Adipocyte (in vitro differentiated cells): ENCODE measurements around the gene CPEB3.

Experiments
- DNase-seq: peaks from one replicate; pipeline ENCODE4 v3.0.0-alpha.2; 2015; ENCODE audit warnings: low read depth
- H3K27me3 ChIP-seq: replicated peaks from 2 replicates; pipeline ENCODE4 v1.7.0; 2013; ENCODE audit warnings: mild to moderate bottlenecking, low read length, moderate library complexity; ENCODE audit not compliant: control insufficient read depth, insufficient read depth
- H3K36me3 ChIP-seq: 2 replicates; pipeline ENCODE4 v1.7.0; 2013; ENCODE audit warnings: low read length, mild to moderate bottlenecking, moderate library complexity; ENCODE audit not compliant: control insufficient read depth, insufficient read depth, severe bottlenecking
- H3K4me1 ChIP-seq: 2 replicates; pipeline ENCODE4 v1.7.0; 2013; ENCODE audit warnings: mild to moderate bottlenecking, low read length, moderate library complexity; ENCODE audit not compliant: control insufficient read depth, insufficient read depth
- H3K4me3 ChIP-seq: 2 replicates; pipeline ENCODE4 v1.7.0; 2013; ENCODE audit warnings: mild to moderate bottlenecking, low read length, moderate library complexity
- H3K9ac ChIP-seq: 2 replicates; pipeline ENCODE4 v1.7.0; 2013; ENCODE audit warnings: mild to moderate bottlenecking, low read length, moderate library complexity
- H3K9me3 ChIP-seq: 2 replicates; pipeline ENCODE4 v1.7.0; 2013; ENCODE audit warnings: mild to moderate bottlenecking, low read length, moderate library complexity; ENCODE audit not compliant: control insufficient read depth

The CPEB3 gene

GRCh38 chr10:92303096-92303495 lies 12.2 kb upstream of the CPEB3 start:
- DNase-seq = no peak
- Histone ChIP-seq H3K27me3 (no peaks in the 10 kb centered on the region), H3K4me1 (no peaks in the 10 kb centered on the region), H3K36me3 (peaks cover 3% of the 10 kb centered on the region), H3K9me3 (no peaks in the 10 kb centered on the region), H3K4me3 (no peak overlapping the region), H3K9ac (no peak overlapping the region)

DNA sequence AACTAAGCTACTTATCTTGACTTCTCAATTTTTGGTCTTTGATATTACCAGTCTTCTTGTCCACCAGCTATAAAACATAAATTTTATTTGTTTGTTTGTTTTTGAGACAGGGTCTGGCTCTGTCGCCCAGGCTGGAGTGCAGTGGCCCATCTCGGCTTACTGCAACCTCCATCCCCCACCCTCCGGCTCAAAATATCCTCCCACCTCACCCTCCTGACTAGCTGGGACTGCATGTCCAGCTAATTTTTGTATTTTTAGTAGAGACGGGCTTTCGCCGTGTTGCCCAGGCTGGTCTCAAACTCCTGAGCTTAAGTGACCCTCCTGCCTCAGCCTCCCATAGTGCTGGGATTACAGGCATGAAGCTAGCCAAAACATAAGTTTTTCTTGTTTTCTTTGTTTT lies 7.6 kb upstream of the CPEB3 start:
- Histone ChIP-seq H3K9me3 (no peaks in the 10 kb centered on the region), H3K27me3 (no peaks in the 10 kb centered on the region), H3K4me3 (no peak overlapping the region), H3K36me3 (peaks cover 12% of the 10 kb centered on the region), H3K4me1 (no peaks in the 10 kb centered on the region), H3K9ac (no peak overlapping the region)
- DNase-seq = no peak

GRCh38 chr10:92291921-92292845 lies 1.3 kb upstream of the CPEB3 start:
- DNase-seq = peak; percentile 82
- H3K4me1 ChIP-seq = peaks cover 13% of the 10 kb centered on the region
- H3K4me3 ChIP-seq = peak overlapping the region; percentile 97
- peak overlapping the region; percentile 99 for H3K9ac ChIP-seq
- H3K9me3 ChIP-seq = no peaks in the 10 kb centered on the region
- H3K27me3 ChIP-seq = no peaks in the 10 kb centered on the region
- peaks cover 15% of the 10 kb centered on the region for H3K36me3 ChIP-seq

DNA sequence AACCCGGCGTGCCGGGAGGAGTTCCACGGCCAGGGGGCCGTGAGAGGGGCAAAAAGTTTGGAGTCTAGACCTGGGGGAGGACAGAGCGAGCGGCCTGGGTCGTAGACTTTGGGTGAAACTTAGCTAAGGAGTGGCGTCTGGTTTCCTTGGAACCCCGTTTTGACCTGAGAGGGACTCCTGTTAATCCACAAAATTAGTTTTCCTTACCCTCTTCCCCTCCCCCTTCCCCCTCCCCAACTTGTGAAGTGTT lies 663 bp upstream of the CPEB3 start:
- peak overlapping the region; percentile 99 for H3K9ac ChIP-seq
- peaks cover 15% of the 10 kb centered on the region for H3K36me3 ChIP-seq
- H3K9me3 ChIP-seq = no peaks in the 10 kb centered on the region
- DNase-seq = peak; percentile 74
- peaks cover 13% of the 10 kb centered on the region for H3K4me1 ChIP-seq
- H3K27me3 ChIP-seq = no peaks in the 10 kb centered on the region
- peak overlapping the region; percentile 97 for H3K4me3 ChIP-seq

DNA sequence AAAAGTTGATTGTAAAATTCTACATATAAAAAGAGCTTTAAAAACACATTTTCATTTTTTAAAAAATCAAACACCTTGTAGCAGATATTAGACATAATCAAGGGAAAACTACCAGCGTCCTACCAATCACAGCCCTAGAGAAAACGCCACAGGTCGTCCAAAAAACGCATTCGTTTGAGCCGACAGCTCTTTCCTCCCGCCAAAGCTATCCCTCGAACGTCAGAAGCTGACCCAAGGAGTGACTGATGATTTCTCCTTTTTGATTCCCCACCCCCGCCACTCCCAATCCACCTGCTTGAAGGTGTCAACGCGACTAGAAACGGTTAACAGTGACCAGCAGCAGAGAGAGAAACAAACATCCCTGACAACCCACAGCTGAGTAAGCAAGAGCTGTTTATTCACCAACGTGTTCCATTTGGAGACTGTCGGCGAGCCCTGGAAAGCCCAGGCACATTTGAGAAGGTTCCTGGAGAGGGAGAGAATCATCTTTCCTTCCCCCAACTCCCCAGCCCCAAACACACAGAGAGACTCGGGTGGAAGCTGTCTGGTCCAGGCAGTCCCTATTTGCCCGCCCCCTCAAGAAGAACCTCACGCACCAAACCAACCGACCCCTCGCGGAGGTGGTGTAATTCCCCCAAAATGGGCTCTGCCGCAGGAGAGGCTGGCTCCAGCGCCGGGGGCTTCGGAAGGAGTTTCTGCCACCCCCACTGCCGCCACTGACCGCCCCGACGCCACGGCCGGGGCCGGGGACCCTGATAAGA lies 622 bp downstream of the CPEB3 start:
- H3K4me1 ChIP-seq = peaks cover 13% of the 10 kb centered on the region
- H3K9me3 ChIP-seq = no peaks in the 10 kb centered on the region
- no peaks in the 10 kb centered on the region for H3K27me3 ChIP-seq
- peak overlapping the region; percentile 97 for H3K4me3 ChIP-seq
- peaks cover 15% of the 10 kb centered on the region for H3K36me3 ChIP-seq
- H3K9ac ChIP-seq = peak overlapping the region; percentile 99
- DNase-seq = peak; percentile 55

DNA sequence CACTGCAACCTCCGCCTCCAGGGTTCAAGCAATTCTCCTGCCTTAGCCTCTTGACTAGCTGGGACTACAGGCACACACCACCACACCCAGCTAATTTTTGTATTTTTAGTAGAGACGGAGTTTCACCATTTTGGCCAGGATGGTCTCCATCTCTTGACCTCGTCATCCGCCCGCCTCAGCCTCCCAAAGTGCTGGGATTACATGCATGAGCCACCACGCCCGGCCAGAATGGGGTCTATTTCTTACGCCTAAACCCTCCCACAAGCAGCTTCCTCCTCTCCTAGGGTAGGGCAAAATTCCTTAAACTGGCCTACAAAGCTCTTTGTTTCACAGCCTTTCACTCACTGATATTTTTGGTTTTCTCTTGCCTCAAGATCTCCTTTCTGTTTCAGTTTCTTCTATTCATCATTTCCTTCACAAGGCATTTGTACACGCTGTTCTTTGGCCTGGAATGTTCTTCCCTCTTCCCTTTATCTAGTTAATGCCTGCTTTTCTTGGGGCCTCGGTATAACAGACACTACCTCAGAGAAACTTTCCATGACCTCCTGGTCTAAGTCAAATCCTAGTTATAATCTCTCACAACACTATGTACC lies 6.7 kb downstream of the CPEB3 start:
- DNase-seq = peak; percentile 19
- no peaks in the 10 kb centered on the region for H3K9me3 ChIP-seq
- no peaks in the 10 kb centered on the region for H3K27me3 ChIP-seq
- peak overlapping the region; percentile 41 for H3K4me3 ChIP-seq
- H3K4me1 ChIP-seq = peaks cover 5% of the 10 kb centered on the region
- H3K9ac ChIP-seq = no peak overlapping the region
- no peaks in the 10 kb centered on the region for H3K36me3 ChIP-seq

DNA sequence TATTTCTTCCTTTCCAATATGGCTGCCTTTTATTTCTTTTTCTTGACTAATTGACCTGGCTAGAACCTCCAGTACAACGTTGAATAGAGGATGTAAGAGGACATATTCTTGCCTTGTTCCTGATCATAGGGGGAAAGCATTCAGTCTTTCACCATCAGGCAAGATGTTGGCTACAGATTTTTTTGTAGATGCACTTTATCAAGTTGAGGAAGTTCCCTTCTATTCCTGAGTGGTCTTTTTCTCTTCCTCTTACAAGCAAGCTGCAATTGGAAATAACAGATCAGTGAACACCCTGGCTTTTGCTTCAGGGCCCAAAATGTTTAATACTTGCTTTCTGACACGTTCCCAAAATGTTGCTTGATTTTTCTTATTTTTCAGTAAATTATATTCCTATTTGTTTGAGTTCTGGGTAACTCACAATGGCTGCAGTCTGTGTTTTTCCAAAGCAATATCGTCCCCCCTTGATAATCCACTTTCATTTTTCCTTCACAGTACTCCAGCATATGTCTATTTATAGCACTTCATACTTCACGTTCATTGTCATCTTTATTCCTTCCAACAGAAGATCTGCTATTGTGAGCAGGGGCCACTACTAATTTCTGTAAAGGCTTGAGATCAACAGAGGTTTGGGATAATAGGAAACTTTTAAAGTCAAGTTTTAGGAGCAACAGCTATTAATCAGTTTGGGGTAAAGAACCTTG lies 11.7 kb downstream of the CPEB3 start:
- H3K9ac ChIP-seq = peak overlapping the region; percentile 8
- H3K27me3 ChIP-seq = no peaks in the 10 kb centered on the region
- peak overlapping the region; percentile 45 for H3K4me3 ChIP-seq
- DNase-seq = no peak
- no peaks in the 10 kb centered on the region for H3K36me3 ChIP-seq
- peaks cover under 1% of the 10 kb centered on the region for H3K4me1 ChIP-seq
- no peaks in the 10 kb centered on the region for H3K9me3 ChIP-seq

DNA sequence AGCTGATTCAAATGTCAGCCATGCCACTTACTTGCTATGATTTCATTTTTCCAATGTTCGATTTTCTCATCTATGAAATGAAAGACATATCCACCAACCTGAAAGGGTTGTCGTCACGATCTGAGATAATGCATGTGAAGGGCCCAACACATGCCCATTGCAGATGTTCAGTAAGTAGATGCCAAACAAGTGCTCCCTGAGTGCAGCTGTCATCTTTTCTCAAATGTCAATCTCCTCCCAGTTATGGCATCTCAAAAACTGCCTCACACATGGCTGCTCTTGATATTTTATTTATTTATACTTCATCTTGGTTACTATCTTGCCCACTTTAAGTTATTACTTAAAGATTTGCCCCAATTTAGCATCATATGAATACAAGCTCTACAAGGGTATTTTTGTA lies 16.8 kb downstream of the CPEB3 start:
- H3K9me3 ChIP-seq = no peaks in the 10 kb centered on the region
- no peak overlapping the region for H3K9ac ChIP-seq
- H3K36me3 ChIP-seq = no peaks in the 10 kb centered on the region
- no peak for DNase-seq
- H3K27me3 ChIP-seq = no peaks in the 10 kb centered on the region
- no peaks in the 10 kb centered on the region for H3K4me1 ChIP-seq
- no peak overlapping the region for H3K4me3 ChIP-seq

DNA sequence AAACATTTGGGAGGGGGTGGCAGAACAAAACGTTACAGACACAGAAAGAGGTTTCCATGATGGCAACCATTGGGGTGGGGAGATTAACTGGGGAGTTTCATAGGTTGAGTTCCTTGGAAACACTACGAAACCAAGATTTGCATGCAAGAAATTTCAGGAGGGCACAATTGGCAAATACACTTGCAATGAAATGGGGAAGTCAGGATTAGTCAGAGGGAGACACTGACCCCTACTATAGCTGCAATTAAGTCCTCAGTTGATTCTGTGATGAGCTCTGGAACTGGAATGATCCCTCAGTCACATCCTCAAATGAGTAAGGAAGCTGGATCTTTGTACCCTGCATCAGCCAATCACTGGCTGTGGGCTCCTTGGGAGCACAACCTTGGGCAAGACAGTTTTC lies 22.1 kb downstream of the CPEB3 start:
- Histone ChIP-seq H3K27me3 (no peaks in the 10 kb centered on the region), H3K9me3 (no peaks in the 10 kb centered on the region), H3K4me3 (no peak overlapping the region), H3K4me1 (no peaks in the 10 kb centered on the region), H3K36me3 (no peaks in the 10 kb centered on the region), H3K9ac (no peak overlapping the region)
- DNase-seq = no peak

DNA sequence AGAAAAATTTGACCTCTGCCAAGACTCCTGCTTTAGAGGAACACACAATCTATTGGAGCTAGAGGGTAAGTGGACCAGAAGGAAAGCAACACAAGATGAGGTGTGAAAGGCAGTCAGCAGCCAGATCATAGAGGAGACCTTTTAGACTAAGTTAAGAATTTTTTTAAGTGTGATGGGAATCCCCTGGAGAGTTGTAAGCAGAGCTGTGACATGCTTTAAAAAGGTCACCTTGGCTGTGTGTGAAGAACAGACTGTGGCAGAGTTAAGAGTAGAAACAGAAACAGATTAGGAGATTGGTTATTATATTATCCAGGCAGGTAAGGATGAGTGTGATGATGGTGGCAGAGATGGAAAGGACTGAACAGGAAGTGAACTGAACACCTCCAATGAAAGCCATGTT lies 23.5 kb downstream of the CPEB3 start:
- no peaks in the 10 kb centered on the region for H3K27me3 ChIP-seq
- H3K9me3 ChIP-seq = no peaks in the 10 kb centered on the region
- DNase-seq = no peak
- H3K36me3 ChIP-seq = no peaks in the 10 kb centered on the region
- no peak overlapping the region for H3K9ac ChIP-seq
- H3K4me3 ChIP-seq = no peak overlapping the region
- H3K4me1 ChIP-seq = no peaks in the 10 kb centered on the region

GRCh38 chr10:92265687-92266258 lies 25.1 kb downstream of the CPEB3 start:
- Histone ChIP-seq H3K4me1 (no peaks in the 10 kb centered on the region), H3K36me3 (no peaks in the 10 kb centered on the region), H3K4me3 (no peak overlapping the region), H3K9ac (no peak overlapping the region), H3K9me3 (no peaks in the 10 kb centered on the region), H3K27me3 (no peaks in the 10 kb centered on the region)
- no peak for DNase-seq
